GM12878 (cell line): ENCODE data around the gene LRRC51. TPM values are rescaled to one million over a fixed set of nuclear protein-coding genes. Genes with fewer than 3 reads are reported as not detected.

Source experiments
- ATF7 ChIP-seq: fragments of 450-650 bp; IDR thresholded peaks from 2 replicates; pipeline ENCODE4 v1.6.1; 2016; ENCODE audit warnings: low read depth, mild to moderate bottlenecking
- BACH1 ChIP-seq: fragments of 450-650 bp; IDR thresholded peaks from 2 replicates; pipeline ENCODE4 v1.6.1; 2017; ENCODE audit warnings: mild to moderate bottlenecking, borderline replicate concordance
- E2F8 ChIP-seq: fragments of 450-650 bp; IDR thresholded peaks from 2 replicates; pipeline ENCODE4 v1.6.1; 2018; ENCODE audit warnings: mild to moderate bottlenecking, low read depth, moderate library complexity; ENCODE audit not compliant: partially characterized antibody
- EP300 ChIP-seq, 2 experiments: fragments of 150-350 bp in 1 of 2; IDR thresholded peaks; 2 replicates each; pipeline ENCODE4 v1.6.1; 2011 to 2012; ENCODE audit warnings: low read depth in 2 of 2, low read length in 2 of 2, borderline replicate concordance in 1 of 2, improper control_type of control experiment in 1 of 2, inconsistent platforms in 1 of 2; ENCODE audit not compliant: control insufficient read depth in 1 of 2
- ESRRA ChIP-seq: IDR thresholded peaks from 2 replicates; pipeline ENCODE4 v1.6.1; 2012; ENCODE audit warnings: mild to moderate bottlenecking, low read length, improper control_type of control experiment
- EZH2 ChIP-seq: IDR thresholded peaks from 2 replicates; pipeline ENCODE4 v1.6.1; 2012; ENCODE audit warnings: low read depth, mild to moderate bottlenecking, control low read depth, inconsistent platforms, low read length, borderline replicate concordance; ENCODE audit not compliant: control insufficient read depth
- FOS ChIP-seq: IDR thresholded peaks from 3 replicates; pipeline ENCODE4 v1.6.1; 2011; ENCODE audit warnings: borderline replicate concordance; ENCODE audit not compliant: insufficient read length; ENCODE audit errors: extremely low read depth
- FOXM1 ChIP-seq: IDR thresholded peaks from 2 replicates; pipeline ENCODE4 v1.6.1; 2012; ENCODE audit warnings: low read depth, mild to moderate bottlenecking, inconsistent platforms, low read length, moderate library complexity
- HDAC6 ChIP-seq: fragments of 200-600 bp; sonication (generic); IDR thresholded peaks from one replicate; pipeline ENCODE4 v1.8.0; 2017; ENCODE audit warnings: antibody characterized with exemption; ENCODE audit not compliant: unreplicated experiment
- IKZF2 ChIP-seq, 2 experiments: fragments of 450-650 bp; IDR thresholded peaks; 2 replicates each; pipeline ENCODE4 v1.6.1; 2017; ENCODE audit warnings: mild to moderate bottlenecking in 2 of 2, moderate library complexity in 2 of 2
- PAX8 ChIP-seq: fragments of 450-650 bp; IDR thresholded peaks from 2 replicates; pipeline ENCODE4 v1.6.1; 2017; ENCODE audit warnings: mild to moderate bottlenecking, moderate library complexity
- POLR2A ChIP-seq: IDR thresholded peaks from 2 replicates; pipeline ENCODE4 v1.6.1; 2011; ENCODE audit warnings: low read depth, mild to moderate bottlenecking, low read length
- PRDM15 ChIP-seq: fragments of 450-650 bp; formaldehyde crosslinking; IDR thresholded peaks from 2 replicates; pipeline ENCODE4 v1.4.0; 2020; ENCODE audit warnings: mild to moderate bottlenecking, moderate library complexity
- SIN3A ChIP-seq: IDR thresholded peaks from 2 replicates; pipeline ENCODE4 v1.6.1; 2012; ENCODE audit warnings: low read depth, low read length, improper control_type of control experiment
- SIX5 ChIP-seq: IDR thresholded peaks from 2 replicates; pipeline ENCODE4 v1.6.1; 2011; ENCODE audit warnings: mild to moderate bottlenecking, low read depth, low read length, moderate library complexity; ENCODE audit not compliant: severe bottlenecking
- YY1 ChIP-seq: IDR thresholded peaks from 2 replicates; pipeline ENCODE4 v1.6.1; 2011; ENCODE audit warnings: low read depth, mild to moderate bottlenecking, low read length
- ZBED1 ChIP-seq: IDR thresholded peaks from 2 replicates; pipeline ENCODE4 v1.6.1; 2016; ENCODE audit warnings: borderline replicate concordance
- ZBTB11 ChIP-seq: fragments of 450-650 bp; formaldehyde crosslinking; IDR thresholded peaks from 2 replicates; pipeline ENCODE4 v1.5.0; 2022; ENCODE audit warnings: mild to moderate bottlenecking, missing genetic modification characterization
- ZNF384 ChIP-seq: IDR thresholded peaks from 2 replicates; pipeline ENCODE4 v1.6.1; 2012; ENCODE audit warnings: low read depth, mild to moderate bottlenecking, low read length, improper control_type of control experiment, borderline replicate concordance
- polyA plus RNA-seq, 11 experiments: library from polyadenylated mRNA; depleted of rRNA in 4 of 11; unstranded in 6 of 11; stranded (reverse) in 5 of 11; fragments of >200 nt; fragmentation: Nextera tagmentation in 4 of 11; fragmentation: Illumina TruSeq in 1 of 11; extraction: Ambion mirVana in 4 of 11; extraction: Trizol in 1 of 11; gene quantifications; 1 replicate in 1 of 11; 2 replicates in 10 of 11; pipeline versions ENCODE4 v1.2.1 to v1.2.3, GENCODE V29; 2011 to 2016; ENCODE audit warnings: inconsistent platforms in 2 of 11, missing spikeins in 2 of 11, low read depth in 1 of 11
- total RNA-seq, 4 experiments: library from RNA; depleted of rRNA in 3 of 4; stranded (reverse); fragments of >200 nt in 3 of 4; fragmentation: Illumina TruSeq in 1 of 4; extraction: Trizol in 1 of 4; gene quantifications; 2 replicates each; pipeline versions ENCODE4 v1.2.1 to v1.2.3, GENCODE V29; 2013 to 2021

LRRC51 gene
- total and polyA plus RNA-seq, 10 of the 15 experiments (the other 5 are each of a cell fraction or from before 2014, with no cell fraction given), result 2.6 to 8.6 (median 5.4) TPM

GRCh38 chr11:72102946-72103753, 22.5 kb downstream of the LRRC51 start, which contains the start of gene LAMTOR1 (continued):
- TF ChIP-seq EP300 (IDR thresholded peaks at IDR 0.05; ENCODE audit: borderline replicate concordance in 1 of 2, control insufficient read depth in 1 of 2, low read depth in 2 of 2, low read length in 2 of 2) (peak in 1 of 2 experiments; percentile 17; a peak in 1 of 4 replicates), PRDM15 (CRISPR knock-in tag) (peak; percentile 60; the same call in 1 of the 2 replicates), BACH1 (peak; percentile 80), ZBTB11 (CRISPR knock-in tag) (peak; percentile 60), FOXM1 (no peak), YY1 (peak; percentile 70; the same call in 1 of the 2 replicates), PAX8 (no peak), SIX5 (peak; percentile 25), ZNF384 (no peak), EZH2 (no peak), FOS (peak; percentile 78), HDAC6 (no peak), POLR2A (peak; percentile 94), ESRRA (no peak), ZBED1 (no peak), ATF7 (peak; percentile 65), SIN3A (peak; percentile 59; the same call in 1 of the 2 replicates), IKZF2 (IDR thresholded peaks at IDR 0.05) (peak in 1 of 2 experiments; percentile 28; a peak in 1 of 4 replicates), E2F8 (peak; percentile 42)
